IPS-20b (cell line): ENCODE measurements around the gene RBM12.

Experiments
- H3K27ac ChIP-seq: one replicate; pipeline ENCODE4 v1.5.1; 2013; ENCODE audit warnings: low read length
- H3K27me3 ChIP-seq: 2 replicates; pipeline ENCODE4 v1.6.1; 2013; ENCODE audit warnings: mild to moderate bottlenecking, low read length, inconsistent platforms; ENCODE audit not compliant: insufficient read depth
- H3K36me3 ChIP-seq: 2 replicates; pipeline ENCODE4 v1.6.1; 2013; ENCODE audit warnings: low read depth, mild to moderate bottlenecking, inconsistent platforms, low read length, moderate library complexity; ENCODE audit not compliant: insufficient read depth
- H3K4me1 ChIP-seq: 2 replicates; pipeline ENCODE4 v1.6.1; 2013; ENCODE audit warnings: mild to moderate bottlenecking, control low read depth, inconsistent platforms, low read length, moderate library complexity; ENCODE audit not compliant: insufficient read depth
- H3K4me3 ChIP-seq: 2 replicates; pipeline ENCODE4 v1.5.1; 2013; ENCODE audit warnings: mild to moderate bottlenecking, low read length, inconsistent platforms
- H3K9ac ChIP-seq: 2 replicates; pipeline ENCODE4 v1.6.1; 2013; ENCODE audit warnings: low read depth, mild to moderate bottlenecking, inconsistent platforms, low read length, moderate library complexity
- H3K9me3 ChIP-seq: 2 replicates; pipeline ENCODE4 v1.6.1; 2013; ENCODE audit warnings: mild to moderate bottlenecking, low read depth, low read length, inconsistent platforms; ENCODE audit not compliant: insufficient read depth

The RBM12 gene

DNA sequence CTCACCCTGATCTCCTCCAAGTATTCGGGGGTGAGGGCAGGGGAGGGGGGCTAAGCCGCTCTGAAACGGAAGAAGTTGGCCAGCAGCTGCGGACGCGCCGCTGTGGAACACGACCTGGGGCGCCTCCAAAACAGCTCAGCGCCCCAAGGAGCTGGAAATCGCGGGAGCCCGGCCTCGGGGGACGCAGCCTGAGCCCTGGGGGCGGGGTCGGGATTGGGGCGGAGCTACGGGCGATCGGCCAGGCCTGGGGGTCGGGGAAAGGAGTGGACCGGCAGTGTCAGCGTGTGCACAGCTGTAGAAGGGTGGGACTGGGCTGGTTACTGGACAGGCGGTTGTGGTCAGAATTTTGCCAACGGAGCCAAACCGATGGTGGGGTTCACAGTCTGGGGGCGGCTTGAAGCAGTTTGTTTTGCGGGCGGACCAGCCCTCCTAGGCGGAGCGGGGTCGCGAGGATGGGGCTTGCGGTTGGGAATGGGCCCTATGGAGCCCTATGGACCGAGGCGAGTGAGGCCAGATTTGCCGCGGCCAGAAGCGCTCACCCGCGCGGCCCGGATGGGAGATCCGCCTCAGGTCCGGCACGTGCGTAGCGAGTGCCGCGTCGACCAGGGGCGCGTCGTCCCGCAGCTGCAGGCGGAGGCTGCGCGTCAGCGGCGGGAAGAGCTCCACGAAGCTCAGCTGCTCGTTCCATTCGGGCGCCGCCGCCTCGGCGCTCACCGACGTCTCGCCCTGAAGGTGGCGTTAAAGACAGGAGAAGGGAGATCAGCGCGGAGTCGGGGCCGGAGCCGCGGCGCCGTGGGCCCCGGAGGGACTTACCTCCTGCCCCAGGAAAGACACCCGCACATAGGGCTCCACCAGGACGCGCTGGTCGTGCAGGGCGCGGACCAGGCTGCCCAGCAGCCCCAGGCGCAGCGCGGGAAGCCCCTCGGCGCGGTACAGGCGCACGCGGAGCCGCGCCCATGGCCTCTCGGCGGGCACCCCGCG, 63.4 kb downstream of the RBM12 start:
- H3K27ac ChIP-seq, result no peak overlapping the region
- no peaks in the 10 kb centered on the region for H3K4me1 ChIP-seq
- H3K4me3 ChIP-seq, result peak overlapping the region; percentile 74
- peaks cover 63% of the 10 kb centered on the region for H3K27me3 ChIP-seq
- H3K9ac ChIP-seq, result no peak overlapping the region
- H3K9me3 ChIP-seq, result no peaks in the 10 kb centered on the region; the same call in 1 of the 2 replicates
- H3K36me3 ChIP-seq, result no peaks in the 10 kb centered on the region

- H3K4me1 ChIP-seq, result no peaks in the 10 kb centered on the region
- no peak overlapping the region for H3K27ac ChIP-seq
- peak overlapping the region; percentile 74; the same call in 1 of the 2 replicates for H3K4me3 ChIP-seq
- no peaks in the 10 kb centered on the region; the same call in 1 of the 2 replicates for H3K9me3 ChIP-seq
- H3K9ac ChIP-seq, result no peak overlapping the region
- peaks cover 63% of the 10 kb centered on the region for H3K27me3 ChIP-seq
- no peaks in the 10 kb centered on the region for H3K36me3 ChIP-seq
These were observed 64.3 kb downstream of the RBM12 start for GRCh38 chr20:35600176-35600992.

DNA sequence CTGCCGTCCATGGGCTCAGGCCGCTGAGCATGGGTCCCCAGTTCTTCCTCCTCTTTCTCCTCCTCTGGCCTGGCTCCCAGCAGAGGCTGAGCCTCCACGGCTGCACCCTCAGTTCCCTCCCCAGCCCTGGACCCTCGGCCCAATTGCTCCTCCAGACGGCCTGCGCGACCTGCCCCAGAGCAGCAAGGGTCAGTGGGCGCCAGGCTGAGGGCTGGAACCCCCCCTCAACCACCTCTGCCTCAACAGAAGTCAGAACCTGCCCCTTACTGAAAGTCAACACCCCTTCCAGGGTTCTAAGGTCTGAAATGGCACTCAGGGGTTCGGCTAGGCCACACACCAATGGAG, 65.0 kb downstream of the RBM12 start:
- Histone ChIP-seq H3K36me3 (no peaks in the 10 kb centered on the region), H3K27me3 (peaks cover 63% of the 10 kb centered on the region), H3K27ac (no peak overlapping the region), H3K9ac (no peak overlapping the region), H3K4me1 (no peaks in the 10 kb centered on the region), H3K9me3 (no peaks in the 10 kb centered on the region; the same call in 1 of the 2 replicates), H3K4me3 (no peak overlapping the region)
